Kidney capillary endothelial cell (primary cell): Measurements from ENCODE around the gene PGRMC1.
A peak's percentile ranks its signal among the peaks of the same experiment; 100 is the strongest.
"Not testable (repeated sequence)": the region's sequence is repeated elsewhere in the genome, so short reads cannot be mapped to it uniquely, and the experiment has no call there.

ENCODE experiments used
- DNase-seq: peaks from one replicate; pipeline ENCODE4 v3.0.0-alpha.2; 2018; ENCODE audit warnings: low spot score

PGRMC1 gene

GRCh38 chrX:119235872-119236622 lies at the start of gene PGRMC1:
PGRMC1 (plus strand) TSS chrX:119236285; CDS start chrX:119236364, 79 bp downstream.
- DNase-seq, result peak; percentile 26

GRCh38 chrX:119186763-119187162 lies 49.3 kb upstream of the PGRMC1 start:
- DNase-seq, result no peak

- no peak for DNase-seq
Measured at GRCh38 chrX:119187298-119187697, 48.8 kb upstream of the PGRMC1 start.

GRCh38 chrX:119189115-119189514 lies 47.0 kb upstream of the PGRMC1 start:
- DNase-seq, result no peak

DNA sequence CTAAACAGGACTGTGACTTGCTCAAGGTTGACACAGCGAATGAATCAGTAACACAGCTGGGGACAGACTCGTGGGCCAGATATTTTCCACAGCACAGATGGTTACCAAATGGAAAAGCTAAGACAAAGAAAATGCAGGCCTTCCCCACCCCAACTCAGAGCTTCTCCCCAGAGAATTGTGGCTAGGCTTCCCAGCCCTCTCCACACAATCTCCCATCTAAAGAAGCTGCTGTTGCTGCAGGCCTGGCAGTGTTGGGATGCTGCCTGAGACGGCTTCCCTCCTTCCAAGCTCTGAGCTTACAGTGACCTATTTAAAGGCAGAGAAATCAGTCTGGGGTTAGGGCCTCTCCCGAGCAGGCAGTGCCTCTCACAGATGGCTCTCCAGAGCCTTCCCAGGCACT lies 46.5 kb upstream of the PGRMC1 start:
- no peak for DNase-seq

- no peak for DNase-seq
Measured at GRCh38 chrX:119190091-119190681, 45.9 kb upstream of the PGRMC1 start.

DNA sequence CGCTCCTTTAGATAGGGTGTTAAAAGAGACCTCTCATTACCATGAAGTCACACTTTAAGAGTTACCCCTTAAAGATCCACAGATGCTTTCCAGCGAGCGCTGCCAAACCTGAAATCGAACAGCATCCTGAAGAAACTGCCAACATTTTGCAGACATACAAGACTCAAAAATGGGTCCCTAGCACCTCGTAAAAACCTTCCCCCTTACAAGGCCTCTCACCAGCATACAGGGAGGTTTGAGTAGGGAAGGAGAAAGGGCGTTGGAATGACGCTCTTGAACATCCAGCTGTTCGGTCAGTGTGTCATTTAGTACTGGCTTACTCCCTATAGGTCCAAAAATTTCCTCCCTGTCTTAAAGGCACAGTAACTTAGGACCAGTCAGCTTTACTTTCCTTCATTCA lies 45.3 kb upstream of the PGRMC1 start:
- DNase-seq, result no peak

DNA sequence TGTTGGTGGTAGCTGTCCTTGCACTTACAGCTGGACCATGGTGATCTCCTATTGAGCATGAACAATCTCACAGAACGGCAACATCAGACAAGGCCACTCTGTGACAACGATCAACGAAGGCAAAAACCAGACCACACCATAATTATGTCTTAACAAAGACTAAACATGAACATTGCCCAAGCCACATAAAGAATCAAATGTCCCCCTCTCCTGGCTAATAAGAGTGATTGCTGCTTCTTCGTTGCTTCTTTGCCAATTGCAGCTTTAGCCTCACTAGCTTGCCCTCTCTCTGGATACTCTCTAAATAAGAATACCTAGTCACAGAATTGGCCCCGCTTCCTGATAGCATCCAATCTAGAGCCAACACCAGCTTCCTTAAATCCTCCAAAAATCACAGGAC lies 41.5 kb upstream of the PGRMC1 start:
- DNase-seq, result peak; percentile 3

DNA sequence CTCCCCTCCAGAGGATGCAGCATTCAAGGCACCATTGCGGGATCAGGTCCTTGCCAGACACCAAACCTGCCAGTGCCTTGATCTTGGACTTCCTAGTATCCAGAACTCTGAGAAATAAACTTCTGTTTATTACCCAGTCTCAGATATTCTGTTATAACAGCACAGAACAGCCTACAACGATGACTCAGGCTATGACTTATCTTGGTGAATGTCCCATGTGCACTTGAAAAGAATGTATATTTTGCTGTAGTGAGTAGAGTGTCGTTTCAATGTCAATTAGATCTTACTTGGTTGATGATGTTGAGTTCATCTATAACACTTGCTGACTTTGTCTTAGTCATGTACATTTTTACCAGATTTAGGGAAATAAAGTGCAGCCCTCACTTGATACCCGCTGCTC lies 34.5 kb upstream of the PGRMC1 start:
- DNase-seq, result no peak

GRCh38 chrX:119206203-119206602 lies 29.9 kb upstream of the PGRMC1 start:
- DNase-seq, result no peak

GRCh38 chrX:119207483-119207882 lies 28.6 kb upstream of the PGRMC1 start:
- DNase-seq, result not testable (repeated sequence)

DNA sequence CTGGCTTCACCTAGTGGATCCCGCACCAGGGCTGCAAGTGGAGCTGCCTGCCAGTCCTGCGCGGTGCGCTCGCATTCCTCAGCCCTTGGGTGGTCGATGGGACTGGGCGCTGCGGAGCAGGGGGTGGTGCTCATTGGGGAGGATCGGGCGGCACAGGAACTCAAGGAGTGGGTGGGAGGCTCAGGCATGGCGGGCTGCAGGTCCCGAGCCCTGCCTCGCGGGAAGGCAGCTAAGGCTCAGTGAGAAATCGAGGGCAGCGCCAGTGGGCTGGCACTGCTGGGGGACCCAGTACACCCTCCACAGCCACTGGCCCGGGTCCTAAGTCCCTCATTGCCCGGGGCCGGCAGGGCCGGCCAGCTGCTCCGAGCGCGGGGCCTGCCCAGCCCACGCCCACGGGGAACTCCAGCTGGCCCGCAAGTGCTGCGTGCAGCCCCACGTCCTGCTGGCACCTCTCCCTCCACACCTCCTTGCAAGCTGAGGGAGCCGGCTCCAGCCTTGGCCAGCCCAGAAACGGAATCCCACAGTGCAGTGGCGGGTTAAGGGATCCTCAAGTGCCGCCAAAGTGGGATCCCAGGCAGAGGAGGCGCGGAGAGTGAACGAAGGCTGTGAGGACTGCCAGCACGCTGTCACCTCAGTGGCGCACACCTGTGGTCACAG lies 27.6 kb upstream of the PGRMC1 start:
- no peak for DNase-seq

- DNase-seq, result not testable (repeated sequence)
Measured at GRCh38 chrX:119210931-119211648, 25.0 kb upstream of the PGRMC1 start.

GRCh38 chrX:119211649-119212014 lies 24.5 kb upstream of the PGRMC1 start:
- DNase-seq, result no peak

- peak; percentile 7 for DNase-seq
Measured at GRCh38 chrX:119218198-119218597, 17.9 kb upstream of the PGRMC1 start.

DNA sequence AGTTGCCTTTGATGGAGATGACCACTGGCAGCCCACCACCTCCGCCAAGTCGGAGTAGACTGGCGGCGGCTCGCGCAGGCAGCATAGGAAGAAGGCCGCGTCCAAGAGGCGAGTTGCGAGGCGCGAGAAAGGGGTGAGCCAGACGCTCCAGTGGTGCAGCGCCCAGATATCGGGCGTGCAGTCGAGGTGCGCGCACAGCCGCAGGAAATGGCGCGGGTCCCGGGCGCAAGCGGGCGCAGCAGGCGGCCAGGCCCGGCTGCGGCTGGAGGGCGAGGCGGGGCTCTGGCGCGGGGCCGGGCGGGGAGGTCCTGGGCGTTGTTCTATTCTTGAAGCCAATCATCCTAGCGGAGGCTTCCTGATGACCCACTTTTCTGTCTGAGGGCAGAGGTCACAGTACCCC lies 13.2 kb upstream of the PGRMC1 start:
- DNase-seq, result no peak

DNA sequence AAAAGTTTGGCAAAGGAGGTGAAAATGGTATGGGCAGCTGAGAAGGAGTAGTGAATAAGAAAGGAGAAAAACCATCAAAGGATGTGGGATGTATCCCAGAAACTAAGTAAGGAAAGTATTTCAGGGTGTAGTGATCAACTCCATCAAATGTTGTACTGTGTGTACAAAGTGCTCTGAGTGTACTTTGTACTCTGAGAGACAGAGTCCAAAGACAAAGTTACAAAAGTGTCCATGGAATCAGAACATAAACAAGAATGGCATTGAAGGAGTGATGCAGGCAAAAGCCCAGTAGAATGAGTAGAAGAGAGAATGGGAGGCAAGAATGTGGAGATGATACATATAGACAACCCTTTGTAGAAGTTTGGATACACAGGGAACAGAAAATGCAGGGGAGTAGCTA lies 12.3 kb upstream of the PGRMC1 start:
- no peak for DNase-seq

- DNase-seq, result no peak
Measured at GRCh38 chrX:119226446-119226845, 9.6 kb upstream of the PGRMC1 start.

GRCh38 chrX:119228512-119229252 lies 7.4 kb upstream of the PGRMC1 start:
- peak; percentile 28 for DNase-seq

- DNase-seq, result no peak
Measured at GRCh38 chrX:119229253-119229615, 6.9 kb upstream of the PGRMC1 start.

- no peak for DNase-seq
Measured at GRCh38 chrX:119230850-119231249, 5.2 kb upstream of the PGRMC1 start.

DNA sequence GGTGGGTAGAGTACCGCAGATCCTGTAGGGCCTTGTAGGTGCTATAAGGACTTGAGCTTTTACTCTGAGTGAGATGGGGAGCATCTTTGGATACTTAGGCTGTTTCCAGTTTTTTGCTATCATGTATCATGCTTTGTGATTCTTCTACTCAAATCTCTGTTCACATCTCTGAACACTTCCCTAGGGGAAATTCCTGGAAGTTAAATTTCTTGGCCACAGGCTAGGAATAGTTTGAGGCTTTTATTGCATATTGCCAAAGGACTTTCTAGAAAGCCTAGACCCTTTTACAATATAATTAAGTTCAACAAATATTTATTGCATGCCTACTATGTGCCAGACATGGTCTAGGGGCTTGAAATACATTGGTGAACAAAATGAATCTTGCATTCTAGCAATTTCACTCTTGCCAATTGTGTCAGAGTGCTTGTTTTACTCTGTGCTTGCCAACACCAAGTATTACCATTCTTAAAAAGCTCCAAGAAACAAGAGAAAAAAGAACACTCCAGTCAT lies 4.1 kb upstream of the PGRMC1 start:
- no peak for DNase-seq
